Measurements from ENCODE around the gene CERKL.

- no peak for TF ChIP-seq TSHZ2 (CRISPR knock-in tag; IDR thresholded peaks at IDR 0.05)
- no peak for TF ChIP-seq CREB5 (CRISPR knock-in tag; IDR thresholded peaks at IDR 0.05; ENCODE audit: low read depth)
- no peak for TF ChIP-seq ZNF565 (CRISPR knock-in tag; conservative IDR thresholded peaks at IDR 0.05; ENCODE audit: low read depth)
- no peak for TF ChIP-seq CSRNP3 (CRISPR knock-in tag; IDR thresholded peaks at IDR 0.05)
- no peak for TF ChIP-seq ZFP30 (CRISPR knock-in tag; IDR thresholded peaks at IDR 0.05)
- TF ChIP-seq PATZ1 (CRISPR knock-in tag; IDR thresholded peaks at IDR 0.05; ENCODE audit: borderline replicate concordance) = no peak
- no peak for TF ChIP-seq ZNF70 (CRISPR knock-in tag; IDR thresholded peaks at IDR 0.05)
These were observed 8.3 kb downstream of the CERKL start for GRCh38 chr2:181648478-181649155.

Data from SK-N-SH treated with all-trans-retinoic acid at 6 μM for 48 hours (cell line).